ENCODE results near the gene HIP1.
"Not testable (repeated sequence)": the region's sequence is repeated elsewhere in the genome, so short reads cannot be mapped to it uniquely, and the experiment has no call there.

HIP1 gene

GRCh38 chr7:75738604-75738974 is at the start of gene HIP1:
Gene HIP1 (minus strand): TSS chr7:75738941. CDS start chr7:75738920, 21 bp downstream.
- no peak for DNase-seq

GRCh38 chr7:75788154-75788847 is 49.6 kb upstream of the HIP1 start:
- not testable (repeated sequence) for DNase-seq

- not testable (repeated sequence) for DNase-seq
These were observed 44.3 kb upstream of the HIP1 start for GRCh38 chr7:75783058-75783457.

- not testable (repeated sequence) for DNase-seq
These were observed 42.0 kb upstream of the HIP1 start for GRCh38 chr7:75780647-75781273.

GRCh38 chr7:75779516-75779915 is 40.8 kb upstream of the HIP1 start:
- DNase-seq = not testable (repeated sequence)

- not testable (repeated sequence) for DNase-seq
These were observed 40.3 kb upstream of the HIP1 start for GRCh38 chr7:75779035-75779434.

- no peak for DNase-seq
These were observed 37.7 kb upstream of the HIP1 start for GRCh38 chr7:75776295-75776971.

GRCh38 chr7:75773958-75774357 is 35.2 kb upstream of the HIP1 start:
- DNase-seq = not testable (repeated sequence)

- no peak for DNase-seq
These were observed 33.6 kb upstream of the HIP1 start, which contains the start of gene CCL26 for GRCh38 chr7:75772081-75773077. Gene CCL26 (minus strand): TSS chr7:75772211. CDS start chr7:75772176, 35 bp downstream.

GRCh38 chr7:75771224-75771623 is 32.5 kb upstream of the HIP1 start:
- DNase-seq = no peak

GRCh38 chr7:75762350-75762917 is 23.7 kb upstream of the HIP1 start:
- DNase-seq = no peak

GRCh38 chr7:75761801-75762200 is 23.1 kb upstream of the HIP1 start:
- not testable (repeated sequence) for DNase-seq

GRCh38 chr7:75758491-75758890 is 19.8 kb upstream of the HIP1 start:
- no peak for DNase-seq

GRCh38 chr7:75757860-75758259 is 19.1 kb upstream of the HIP1 start:
- no peak for DNase-seq

GRCh38 chr7:75756991-75757676 is 18.4 kb upstream of the HIP1 start:
- DNase-seq = no peak

- no peak for DNase-seq
These were observed 17.7 kb upstream of the HIP1 start for GRCh38 chr7:75756206-75756990.

GRCh38 chr7:75743455-75743859 is 4.7 kb upstream of the HIP1 start:
- no peak for DNase-seq

- no peak for DNase-seq
These were observed 2.2 kb upstream of the HIP1 start for GRCh38 chr7:75740846-75741497.

GRCh38 chr7:75739796-75740672 is 1.3 kb upstream of the HIP1 start:
- DNase-seq = no peak

All from activated naive CD4-positive, alpha-beta T cell (primary cell).